GM12878 (cell line): ENCODE measurements around the gene PDIA5. TPM values are rescaled to one million over a fixed set of nuclear protein-coding genes. Genes with fewer than 3 reads are reported as not detected.

ENCODE experiments used
- ATAC-seq: fragments of 200-7000 bp; cut with Tn5 transposase; 3 replicates; pipeline ENCODE4 v1.9.1; 2020; ENCODE audit warnings: mild to moderate bottlenecking, moderate library complexity
- BruUV-seq: library from RNA; stranded (reverse); fragments of 400-500 nt; replicated peaks from 2 replicates; lab custom pipeline; 2021; lab: Mats Ljungman, UMichigan
- CTCF ChIA-PET: fragments of 300-600 bp; sonication (Branson Sonifier 250); formaldehyde crosslinking; extraction: SDS; loops from one replicate; lab custom pipeline; 2021; ENCODE audit warnings: inconsistent platforms; lab: Yijun Ruan, JAX
- POLR2A ChIA-PET: fragments of 350-600 bp; formaldehyde crosslinking; extraction: SDS; loops from one replicate; lab custom pipeline; 2021; ENCODE audit warnings: inconsistent platforms; lab: Charles Lee
- RAD21 ChIA-PET: fragments of 300-600 bp; sonication (Branson Sonifier 250); formaldehyde crosslinking; loops from one replicate; lab custom pipeline; 2023; ENCODE audit warnings: antibody characterized with exemption; ENCODE audit not compliant: unreplicated experiment; lab: Charles Lee
- SMC1A ChIA-PET: fragments of 300-600 bp; sonication (Branson Sonifier 250); formaldehyde crosslinking; loops from one replicate; lab custom pipeline; 2023; ENCODE audit not compliant: unreplicated experiment, uncharacterized antibody; lab: Charles Lee
- DNase-seq: peaks from one replicate; pipeline ENCODE4 v3.0.0-alpha.2; 2011; ENCODE audit warnings: low read depth, low spot score
- FAIRE-seq: peaks from 3 replicates; lab custom pipeline; 2011; peaks lifted over from hg19 to GRCh38; lab: Jason Lieb, UNC
- H2AFZ ChIP-seq: 2 replicates; pipeline ENCODE4 v1.6.0; 2011; ENCODE audit warnings: low read depth, low read length, control low read depth; ENCODE audit not compliant: control insufficient read depth
- H3K27ac ChIP-seq: 2 replicates; pipeline ENCODE4 v1.5.1; 2011; ENCODE audit warnings: control low read depth; ENCODE audit not compliant: control insufficient read depth, insufficient read depth
- H3K27me3 ChIP-seq, 2 experiments: replicated peaks in 1 of 2; 2 replicates each; pipeline versions ENCODE4 v1.6.0 to v1.6.1; 2011; ENCODE audit warnings: low read length in 1 of 2; ENCODE audit not compliant: control insufficient read depth in 2 of 2, insufficient read depth in 2 of 2
- H3K36me3 ChIP-seq, 2 experiments: 2 replicates each; pipeline ENCODE4 v1.5.1; 2011; ENCODE audit warnings: low read length in 1 of 2; ENCODE audit not compliant: control insufficient read depth in 2 of 2, insufficient read depth in 2 of 2
- H3K4me1 ChIP-seq: 2 replicates; pipeline ENCODE4 v1.6.1; 2011; ENCODE audit warnings: mild to moderate bottlenecking, low read length, moderate library complexity, mixed read lengths; ENCODE audit not compliant: control insufficient read depth, insufficient read depth
- H3K4me2 ChIP-seq: 2 replicates; pipeline ENCODE4 v1.6.0; 2011; ENCODE audit warnings: control low read depth; ENCODE audit not compliant: control insufficient read depth, insufficient read depth
- H3K4me3 ChIP-seq: fragments of 200-600 bp; sonication (generic); 2 replicates; pipeline ENCODE4 v1.5.1; 2016
- H3K79me2 ChIP-seq: 2 replicates; pipeline ENCODE4 v1.6.0; 2011; ENCODE audit warnings: low read length; ENCODE audit not compliant: control insufficient read depth, insufficient read depth
- H3K9ac ChIP-seq: 2 replicates; pipeline ENCODE4 v1.8.0; 2011; ENCODE audit warnings: low read length, control low read depth, mixed read lengths; ENCODE audit not compliant: control insufficient read depth, insufficient read depth
- H3K9me3 ChIP-seq: replicated peaks from 3 replicates; pipeline ENCODE4 v1.5.1; 2011; ENCODE audit warnings: mild to moderate bottlenecking, low read length; ENCODE audit not compliant: control insufficient read depth, insufficient read depth
- H4K20me1 ChIP-seq: 2 replicates; pipeline ENCODE4 v1.6.0; 2011; ENCODE audit not compliant: control insufficient read depth, insufficient read depth
- BCLAF1 ChIP-seq: fragments of 450-650 bp; IDR thresholded peaks from 2 replicates; pipeline ENCODE4 v1.6.1; 2017; ENCODE audit warnings: antibody characterized with exemption, mild to moderate bottlenecking, moderate library complexity
- CBFB ChIP-seq: IDR thresholded peaks from 2 replicates; pipeline ENCODE4 v1.6.1; 2016; ENCODE audit warnings: antibody characterized with exemption, low read depth
- CREM ChIP-seq: IDR thresholded peaks from 2 replicates; pipeline ENCODE4 v1.6.1; 2014; ENCODE audit warnings: antibody characterized with exemption, low read depth
- EED ChIP-seq: sonication (generic); IDR thresholded peaks from 2 replicates; pipeline ENCODE4 v1.6.1; 2016; ENCODE audit warnings: antibody characterized with exemption, low read depth
- HCFC1 ChIP-seq: fragments of 150-350 bp; IDR thresholded peaks from 2 replicates; pipeline ENCODE4 v1.6.1; 2014; ENCODE audit warnings: low read length
- KAT2A ChIP-seq: conservative IDR thresholded peaks from 2 replicates; pipeline ENCODE4 v1.6.1; 2011; ENCODE audit warnings: low read depth, low read length; ENCODE audit not compliant: control insufficient read depth
- NBN ChIP-seq: fragments of 450-650 bp; IDR thresholded peaks from 2 replicates; pipeline ENCODE4 v1.6.1; 2016
- SMARCA5 ChIP-seq: fragments of 450-650 bp; IDR thresholded peaks from 2 replicates; pipeline ENCODE4 v1.6.1; 2017; ENCODE audit warnings: mild to moderate bottlenecking
- ZZZ3 ChIP-seq: IDR thresholded peaks from 2 replicates; pipeline ENCODE4 v1.6.1; 2011; ENCODE audit warnings: low read depth; ENCODE audit not compliant: control insufficient read depth, insufficient read length
- WGBS: methylation state at CpG from one replicate; pipeline ENCODE4 v1.1.6; 2016; ENCODE audit warnings: low lambda C conversion rate; ENCODE audit not compliant: insufficient replicate concordance, insufficient coverage; ENCODE audit errors: missing lambda C conversion rate; 5-methylcytosine and 5-hydroxymethylcytosine counted together
- in situ Hi-C: fragments of 300-500 bp; cut with MboI; formaldehyde crosslinking; loops from 9 replicates; pipeline ENCODE4 v1.14.3; 2018; ENCODE audit warnings: mixed read lengths
- intact Hi-C: fragments of 100-400 bp; cut with micrococcal nuclease; formaldehyde crosslinking; loops from one replicate; pipeline ENCODE4 v1.14.2; 2022; ENCODE audit not compliant: unreplicated experiment
- polyA plus RNA-seq, 11 experiments: library from polyadenylated mRNA; depleted of rRNA in 4 of 11; unstranded in 6 of 11; stranded (reverse) in 5 of 11; fragments of >200 nt; fragmentation: Nextera tagmentation in 4 of 11; fragmentation: Illumina TruSeq in 1 of 11; extraction: Ambion mirVana in 4 of 11; extraction: Trizol in 1 of 11; gene quantifications; 1 replicate in 1 of 11; 2 replicates in 10 of 11; pipeline versions ENCODE4 v1.2.1 to v1.2.3, GENCODE V29; 2011 to 2016; ENCODE audit warnings: inconsistent platforms in 2 of 11, missing spikeins in 2 of 11, low read depth in 1 of 11
- total RNA-seq, 4 experiments: library from RNA; depleted of rRNA in 3 of 4; stranded (reverse); fragments of >200 nt in 3 of 4; fragmentation: Illumina TruSeq in 1 of 4; extraction: Trizol in 1 of 4; gene quantifications; 2 replicates each; pipeline versions ENCODE4 v1.2.1 to v1.2.3, GENCODE V29; 2013 to 2021

The PDIA5 gene
- total and polyA plus RNA-seq, 10 of the 15 experiments (the other 5 are each of a cell fraction or from before 2014, with no cell fraction given): 4.1 to 24.8 (median 19.2) TPM

- FAIRE-seq (no peak), ATAC-seq (no peak), DNase-seq (no peak)
- H3K4me3 ChIP-seq: no peak overlapping the region
- TF ChIP-seq CREM (no peak), ZZZ3 (no peak), BCLAF1 (no peak), EED (no peak), HCFC1 (no peak), SMARCA5 (no peak), KAT2A (no peak), CBFB (no peak), NBN (no peak)
- BruUV-seq: no TSS peak
- peaks cover 6% of the 10 kb centered on the region; the same call in 1 of the 2 replicates for H3K4me1 ChIP-seq
- H3K79me2 ChIP-seq: no peaks in the 10 kb centered on the region
- intact Hi-C loops: no loop called here
- H3K4me2 ChIP-seq: no peak overlapping the region
- RAD21 ChIA-PET: no interaction called here
- SMC1A ChIA-PET: no interaction called here
- POLR2A ChIA-PET: no interaction called here
- H2AFZ ChIP-seq: no peak overlapping the region
- WGBS: 98% methylated on average over 10 of the region's 10 CpGs
- H4K20me1 ChIP-seq: no peaks in the 10 kb centered on the region
- peaks cover 5 to 18% of the 10 kb centered on the region in 2 experiments for H3K36me3 ChIP-seq
- no peak overlapping the region for H3K27ac ChIP-seq
- no peaks in the 10 kb centered on the region for H3K9me3 ChIP-seq
- in situ Hi-C loops: no loop called here
- CTCF ChIA-PET: no interaction called here
- no peaks in the 10 kb centered on the region for H3K27me3 ChIP-seq
- H3K9ac ChIP-seq: no peak overlapping the region
Measured at GRCh38 chr3:123116116-123116515, 49.3 kb downstream of the PDIA5 start.
